B cell (primary cell): ENCODE data around the gene CADM2. TPM values are rescaled to one million over a fixed set of nuclear protein-coding genes. Genes with fewer than 3 reads are reported as not detected.

Experiments
- ATAC-seq: fragments of 200-7000 bp; cut with Tn5 transposase; one replicate; pipeline ENCODE4 v1.10.0; 2021; ENCODE audit warnings: low read depth, mild to moderate bottlenecking, moderate number of reproducible peaks, moderate library complexity
- CTCF ChIA-PET: fragments of 350-600 bp; sonication (Branson Sonifier 250); formaldehyde crosslinking; loops from one replicate; lab custom pipeline; 2021; ENCODE audit warnings: antibody characterized with exemption, inconsistent platforms; lab: Charles Lee
- POLR2A ChIA-PET: fragments of 350-600 bp; sonication (Branson Sonifier 250); formaldehyde crosslinking; loops from one replicate; lab custom pipeline; 2021; ENCODE audit warnings: antibody characterized with exemption; lab: Charles Lee
- DNase-seq: peaks from one replicate; pipeline ENCODE4 v3.0.0; 2013
- H2AFZ ChIP-seq: 2 replicates; pipeline ENCODE4 v1.6.1; 2012; ENCODE audit warnings: mild to moderate bottlenecking, low read depth, low read length; ENCODE audit not compliant: insufficient read depth, poor library complexity, severe bottlenecking
- H3K27ac ChIP-seq, 2 donors: 1 replicate in 1 of 2; 2 replicates in 1 of 2; pipeline ENCODE4 v1.5.1; 2012 to 2013; ENCODE audit warnings: low read length in 2 of 2, mild to moderate bottlenecking in 2 of 2, moderate library complexity in 1 of 2
- H3K27me3 ChIP-seq, 4 experiments: fragments of 200-600 bp in 1 of 4; sonication (generic) in 1 of 4; replicated peaks in 1 of 4; 1 replicate in 2 of 4; 2 replicates in 2 of 4; pipeline versions ENCODE4 v1.6.1 to v1.7.0; 2013 to 2016; ENCODE audit warnings: low read length in 3 of 4, mild to moderate bottlenecking in 2 of 4, mixed read lengths in 1 of 4, moderate library complexity in 1 of 4; ENCODE audit not compliant: insufficient read depth in 4 of 4, control insufficient read depth in 3 of 4; ENCODE audit errors: control extremely low read depth in 1 of 4
- H3K36me3 ChIP-seq, 2 experiments: replicated peaks in 1 of 2; 1 replicate in 1 of 2; 2 replicates in 1 of 2; pipeline versions ENCODE4 v1.6.1 to v1.7.1; 2013; ENCODE audit warnings: low read length in 1 of 2; ENCODE audit not compliant: insufficient read depth in 2 of 2, control insufficient read depth in 1 of 2; ENCODE audit errors: control extremely low read depth in 1 of 2, extremely low read depth in 1 of 2
- H3K4me1 ChIP-seq, 2 donors: fragments of 200-600 bp in 1 of 2; sonication (generic) in 1 of 2; 1 replicate in 1 of 2; 2 replicates in 1 of 2; pipeline versions ENCODE4 v1.5.1 to v1.6.1; 2013 to 2017; ENCODE audit warnings: low read length in 2 of 2; ENCODE audit not compliant: control insufficient read depth in 2 of 2, insufficient read depth in 2 of 2
- H3K4me2 ChIP-seq: replicated peaks from 2 replicates; pipeline ENCODE3; 2012; ENCODE audit warnings: mild to moderate bottlenecking, low read depth, low read length; ENCODE audit not compliant: poor library complexity, severe bottlenecking
- H3K4me3 ChIP-seq, 5 experiments: fragments of 200-600 bp in 1 of 5; sonication (generic) in 1 of 5; 1 replicate in 3 of 5; 2 replicates in 2 of 5; pipeline versions ENCODE4 v1.5.1 to v1.7.0; 2011 to 2016; ENCODE audit warnings: low read length in 4 of 5, mild to moderate bottlenecking in 4 of 5, low read depth in 2 of 5, control low read depth in 1 of 5, moderate library complexity in 1 of 5; ENCODE audit not compliant: insufficient read depth in 1 of 5; ENCODE audit errors: control extremely low read depth in 1 of 5, extremely low read depth in 1 of 5
- H3K79me2 ChIP-seq: fragments of 200-600 bp; sonication (generic); one replicate; pipeline ENCODE4 v1.6.0; 2016; ENCODE audit warnings: low read length; ENCODE audit not compliant: control insufficient read depth, insufficient read depth
- H3K9ac ChIP-seq: fragments of 200-600 bp; sonication (generic); 2 replicates; pipeline ENCODE4 v1.6.1; 2017; ENCODE audit warnings: mild to moderate bottlenecking, low read length, moderate library complexity
- H3K9me3 ChIP-seq, 3 donors: one replicate each; pipeline versions ENCODE4 v1.6.1 to v1.7.1; 2013; ENCODE audit warnings: low read length in 2 of 3; ENCODE audit not compliant: control insufficient read depth in 2 of 3, insufficient read depth in 1 of 3; ENCODE audit errors: control extremely low read depth in 1 of 3
- H4K20me1 ChIP-seq: 2 replicates; pipeline ENCODE4 v1.6.0; 2012; ENCODE audit warnings: mild to moderate bottlenecking, low read length; ENCODE audit not compliant: insufficient read depth, control insufficient read depth, poor library complexity, severe bottlenecking
- H3K27ac Mint-ChIP-seq: one replicate; pipeline ENCODE4 v1.8.0; 2021; ENCODE audit warnings: mixed read lengths
- H3K27me3 Mint-ChIP-seq: one replicate; pipeline ENCODE4 v1.8.0; 2021; ENCODE audit warnings: mixed read lengths
- H3K4me1 Mint-ChIP-seq: one replicate; pipeline ENCODE4 v1.8.0; 2021; ENCODE audit warnings: mixed read lengths
- H3K4me3 Mint-ChIP-seq: one replicate; pipeline ENCODE4 v1.8.0; 2021; ENCODE audit warnings: mixed read lengths
- H3K9me3 Mint-ChIP-seq: one replicate; pipeline ENCODE4 v1.8.0; 2022; ENCODE audit warnings: mixed read lengths; ENCODE audit not compliant: insufficient read depth
- CTCF ChIP-seq: fragments of 200-600 bp; IDR thresholded peaks from one replicate; pipeline ENCODE4 v1.8.0; 2022; ENCODE audit warnings: antibody characterized with exemption, mild to moderate bottlenecking
- EZH2 ChIP-seq: IDR thresholded peaks from 2 replicates; pipeline ENCODE4 v1.6.1; 2012; ENCODE audit warnings: borderline replicate concordance, low read depth, mild to moderate bottlenecking, moderate library complexity, low read length; ENCODE audit not compliant: insufficient read depth, poor library complexity, severe bottlenecking
- WGBS: methylation state at CpG from one replicate; pipeline ENCODE4 v1.1.5; 2013; ENCODE audit warnings: missing lambda C conversion rate; ENCODE audit not compliant: insufficient coverage; 5-methylcytosine and 5-hydroxymethylcytosine counted together
- intact Hi-C: fragments of 100-400 bp; cut with micrococcal nuclease; formaldehyde crosslinking; loops from one replicate; pipeline ENCODE4 v1.10.0; 2022
- polyA plus RNA-seq: library from polyadenylated mRNA; depleted of rRNA; stranded (reverse); fragments of >200 nt; gene quantifications from 2 replicates; pipeline ENCODE4 v1.2.3, GENCODE V29; 2012
- total RNA-seq, 2 donors: library from RNA; stranded (reverse); fragments of 120-200 nt in 1 of 2; gene quantifications; 1 replicate in 1 of 2; 2 replicates in 1 of 2; pipeline versions ENCODE4 v1.2.3 to v1.2.4, GENCODE V29; 2013 to 2022

The CADM2 gene
- total and polyA plus RNA-seq, 2 donors (not counting 1 experiment from before 2014, with no cell fraction given) = 0.10 to 0.37 TPM

GRCh38 chr3:85935171-85935570 is 976.4 kb downstream of the CADM2 start:
- H3K9me3 Mint-ChIP-seq = peaks cover 2% of the 10 kb centered on the region
- no peak overlapping the region for H3K27ac Mint-ChIP-seq

GRCh38 chr3:85939074-85939482 is 980.3 kb downstream of the CADM2 start:
- H3K36me3 ChIP-seq = no peaks in the 10 kb centered on the region
- DNase-seq (no peak), ATAC-seq (no peak)
- ChIA-PET CTCF (no interaction called here), POLR2A (no interaction called here)
- 100% methylated on average over 1 of the region's 3 CpGs for WGBS
- Mint-ChIP-seq H3K9me3 (peaks cover 2% of the 10 kb centered on the region), H3K27ac (no peak overlapping the region), H3K4me3 (no peak overlapping the region), H3K4me1 (no peaks in the 10 kb centered on the region), H3K27me3 (no peaks in the 10 kb centered on the region)
- H3K4me2 ChIP-seq = no peak overlapping the region
- H4K20me1 ChIP-seq = no peaks in the 10 kb centered on the region
- intact Hi-C loops = no loop called here
- H3K27ac ChIP-seq = no peak overlapping the region
- TF ChIP-seq EZH2 (no peak), CTCF (no peak)
- no peak overlapping the region for H2AFZ ChIP-seq
- H3K9me3 ChIP-seq = no peaks in the 10 kb centered on the region
- H3K9ac ChIP-seq = no peak overlapping the region
- H3K79me2 ChIP-seq = no peaks in the 10 kb centered on the region
- no peaks in the 10 kb centered on the region for H3K4me1 ChIP-seq
- H3K4me3 ChIP-seq = no peak overlapping the region
- H3K27me3 ChIP-seq = no peaks in the 10 kb centered on the region

More at GRCh38 chr3:85935171-85935570, 976.4 kb downstream of the CADM2 start:
- H2AFZ ChIP-seq = no peak overlapping the region
- no peaks in the 10 kb centered on the region for H3K27me3 Mint-ChIP-seq
- H3K4me3 ChIP-seq = no peak overlapping the region
- no CpG with 5 or more reads among the region's 1 CpG for WGBS
- H3K9ac ChIP-seq = no peak overlapping the region
- ChIA-PET CTCF (no interaction called here), POLR2A (no interaction called here)
- H3K79me2 ChIP-seq = no peaks in the 10 kb centered on the region
- no peak overlapping the region for H3K4me3 Mint-ChIP-seq
- H3K27ac ChIP-seq = no peak overlapping the region
- peaks cover 0 to 4% (median 0%) of the 10 kb centered on the region in 3 donors for H3K9me3 ChIP-seq
- intact Hi-C loops = no loop called here
- H3K36me3 ChIP-seq = no peaks in the 10 kb centered on the region
- H3K27me3 ChIP-seq = no peaks in the 10 kb centered on the region
- DNase-seq = no peak
- H3K4me1 ChIP-seq = no peaks in the 10 kb centered on the region
- ATAC-seq = no peak
- H3K4me1 Mint-ChIP-seq = no peaks in the 10 kb centered on the region
- no peaks in the 10 kb centered on the region for H4K20me1 ChIP-seq
- TF ChIP-seq CTCF (no peak), EZH2 (no peak)
- H3K4me2 ChIP-seq = no peak overlapping the region
